Ovary (tissue), 9 donors: ENCODE measurements around the gene CDNF. TPM values are rescaled to one million over a fixed set of nuclear protein-coding genes. Genes with fewer than 3 reads are reported as not detected.

ENCODE experiments used
- DNase-seq, 5 donors: peaks; one replicate each; pipeline ENCODE4 v3.0.0-alpha.2; 2019 to 2020
- H3K27ac ChIP-seq, 2 donors: fragments of 200-600 bp; one replicate each; pipeline versions ENCODE4 v1.5.1 to v1.8.0; 2019 to 2022
- H3K27me3 ChIP-seq: fragments of 200-600 bp; one replicate; pipeline ENCODE4 v1.8.0; 2022
- H3K36me3 ChIP-seq: fragments of 200-600 bp; sonication (generic); one replicate; pipeline ENCODE4 v1.5.1; 2019
- H3K4me1 ChIP-seq: one replicate; pipeline ENCODE4 v1.8.1; 2013; ENCODE audit warnings: mild to moderate bottlenecking, moderate library complexity; ENCODE audit not compliant: insufficient read depth
- H3K4me3 ChIP-seq: fragments of 200-600 bp; sonication (generic); one replicate; pipeline ENCODE4 v1.5.1; 2017
- H3K9me3 ChIP-seq, 2 donors: fragments of 200-600 bp in 1 of 2; sonication (generic) in 1 of 2; one replicate each; pipeline versions ENCODE4 v1.5.1 to v1.8.1; 2013 to 2019; ENCODE audit warnings: mild to moderate bottlenecking in 1 of 2, moderate library complexity in 1 of 2
- CTCF ChIP-seq, 3 donors: fragments of 450-650 bp in 2 of 3; fragments of 200-600 bp in 1 of 3; IDR thresholded peaks; one replicate each; pipeline versions ENCODE4 v1.5.1 to v1.8.0; 2016 to 2022; ENCODE audit warnings: antibody characterized with exemption in 3 of 3, mild to moderate bottlenecking in 1 of 3
- EP300 ChIP-seq: sonication (generic); formaldehyde crosslinking; IDR thresholded peaks from one replicate; pipeline ENCODE4 v1.6.1; 2017; ENCODE audit warnings: antibody characterized with exemption
- POLR2A ChIP-seq: fragments of 450-650 bp; IDR thresholded peaks from one replicate; pipeline ENCODE4 v1.6.1; 2017; ENCODE audit warnings: antibody characterized with exemption, mild to moderate bottlenecking, moderate library complexity
- WGBS, 3 donors: extraction: QIAGEN DNeasy Blood & Tissue Kit in 1 of 3; methylation state at CpG; one replicate each; pipeline versions ENCODE4 v1.1.5 to v1.1.7; 2013 to 2017; 5-methylcytosine and 5-hydroxymethylcytosine counted together
- intact Hi-C, 4 donors: fragments of 100-400 bp; cut with DNase I; formaldehyde crosslinking; loops; one replicate each; pipeline versions ENCODE4 v1.11.0 to v1.15.1; 2022 to 2023
- polyA plus RNA-seq, 2 donors: library from polyadenylated mRNA; stranded (reverse); fragments of 200-250 nt in 1 of 2; fragments of 350-450 nt in 1 of 2; fragmentation: Illumina TruSeq in 1 of 2; extraction: RNeasy Lipid Tissue Mini Kit (QIAGEN cat#74804) in 1 of 2; gene quantifications; one replicate each; pipeline ENCODE4 v1.2.3, GENCODE V29; 2013 to 2014
- total RNA-seq, 7 donors: library from RNA; depleted of rRNA in 2 of 7; stranded (reverse); fragments of >200 nt in 2 of 7; fragmentation: NEBNext Ultra II Directional in 3 of 7; extraction: Animal tissue kit (Norgen Biotek cat#: 25700) in 3 of 7; gene quantifications; one replicate each; pipeline versions ENCODE4 v1.1.0 to v1.2.4, GENCODE V29; 2016 to 2023
- donor health status: DM: no; HTN: no; CAD: no; lungs with moderate emphysema.
- donor health status: DM: no; HTN: no; CAD: no.
- donor health status: Bipolar disorder and iron deficiency.
- donor health status: DM: yes; HTN: yes; CAD: no.
- donor health status: DM: no; HTN: no; CAD: no.
- donor health status: DM: yes; HTN: yes; CAD: no.

CDNF gene
- total and polyA plus RNA-seq, 9 donors = 1.5 to 6.0 (median 3.5) TPM

- Histone ChIP-seq H3K9me3 (no peaks in the 10 kb centered on the region), H3K36me3 (no peaks in the 10 kb centered on the region), H3K4me3 (no peak overlapping the region), H3K27ac (no peak overlapping the region), H3K4me1 (no peaks in the 10 kb centered on the region), H3K27me3 (no peaks in the 10 kb centered on the region)
- intact Hi-C loops = no loop called here
- DNase-seq = no peak
- no peak for TF ChIP-seq CTCF (IDR thresholded peaks at IDR 0.05)
- no peak for TF ChIP-seq EP300
- TF ChIP-seq POLR2A = no peak
- WGBS, 3 donors = 51 to 61% (median 56%) methylated on average over 3 of the region's 3 CpGs
These were observed 62.2 kb downstream of the CDNF start for GRCh38 chr10:14775656-14776055.

DNA sequence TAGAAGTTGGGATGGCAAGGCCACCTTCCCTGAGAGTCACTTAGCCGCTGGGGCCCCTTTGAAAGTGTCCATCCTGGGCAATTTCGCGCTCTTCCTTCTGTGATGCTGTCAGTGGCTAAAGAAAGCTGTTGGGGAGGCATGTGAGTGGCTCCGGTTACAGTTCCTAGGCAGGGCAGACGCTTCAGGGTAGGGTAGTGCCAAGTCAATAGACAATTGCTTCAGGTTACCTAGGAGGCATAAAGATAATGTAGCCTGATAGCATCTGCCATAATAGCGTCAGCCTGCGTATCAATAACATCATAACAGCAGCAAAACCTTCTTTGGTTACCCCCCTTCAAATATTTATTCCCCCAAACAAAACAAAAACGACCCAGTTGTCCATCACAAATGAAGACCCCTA is 63.0 kb downstream of the CDNF start, which contains the start of gene FAM107B:
Gene FAM107B (minus strand): TSS at position 101 of the 400 bp plus-strand sequence. CDS start 234 bp downstream, outside the sequence.
- no peak for DNase-seq
- no peak within 1 kb of the TSS for H3K27ac ChIP-seq
- H3K4me1 ChIP-seq = no peaks in the 10 kb centered on the region
- TF ChIP-seq EP300 (no peak), POLR2A (no peak), CTCF (IDR thresholded peaks at IDR 0.05) (no peak)
- intact Hi-C loops = no loop called here
- no peaks in the 10 kb centered on the region for H3K36me3 ChIP-seq
- H3K9me3 ChIP-seq = no peaks in the 10 kb centered on the region
- WGBS, 3 donors = 89 to 90% (median 90%) methylated on average over 8 of the region's 8 CpGs
- H3K27me3 ChIP-seq = no peaks in the 10 kb centered on the region
- no peak within 1 kb of the TSS for H3K4me3 ChIP-seq

DNA sequence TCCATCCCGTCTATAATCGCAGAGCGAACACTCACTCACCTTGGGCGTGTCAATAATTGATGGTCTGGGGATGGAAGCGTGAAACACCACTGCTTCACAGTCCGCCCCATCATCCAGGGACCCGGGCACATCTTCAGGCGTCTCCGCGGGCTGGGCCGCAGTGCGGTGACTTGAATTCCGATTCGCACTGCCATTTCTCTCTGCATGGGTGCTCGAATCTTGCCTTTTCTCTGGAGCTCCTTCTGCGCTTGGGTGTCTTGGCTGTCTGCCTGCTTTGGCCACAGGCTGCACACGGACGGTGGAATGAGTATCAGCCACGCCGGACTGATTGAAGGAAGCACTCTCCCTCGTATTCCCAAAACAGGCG is 63.6 kb downstream of the CDNF start:
- intact Hi-C loops = no loop called here

GRCh38 chr10:14773551-14774213 is 64.2 kb downstream of the CDNF start:
- H3K4me3 ChIP-seq = no peak overlapping the region
- TF ChIP-seq CTCF (IDR thresholded peaks at IDR 0.05) (no peak), POLR2A (no peak), EP300 (no peak)
- no peak overlapping the region for H3K27ac ChIP-seq
- 64 to 81% (median 73%) methylated on average over 10 of the region's 10 CpGs for WGBS, 3 donors
- DNase-seq = no peak
- no peaks in the 10 kb centered on the region for H3K9me3 ChIP-seq
- H3K36me3 ChIP-seq = no peaks in the 10 kb centered on the region
- no peaks in the 10 kb centered on the region for H3K27me3 ChIP-seq
- H3K4me1 ChIP-seq = no peaks in the 10 kb centered on the region
- intact Hi-C loops = no loop called here

More for the DNA sequence above, 63.6 kb downstream of the CDNF start:
- Histone ChIP-seq H3K27ac (no peak overlapping the region), H3K9me3 (no peaks in the 10 kb centered on the region), H3K4me3 (no peak overlapping the region), H3K36me3 (no peaks in the 10 kb centered on the region), H3K4me1 (no peaks in the 10 kb centered on the region), H3K27me3 (no peaks in the 10 kb centered on the region)
- TF ChIP-seq POLR2A = no peak
- no peak for TF ChIP-seq CTCF (IDR thresholded peaks at IDR 0.05)
- no peak for TF ChIP-seq EP300
- DNase-seq = no peak
- WGBS, 3 donors = 87 to 92% (median 91%) methylated on average over 22 of the region's 22 CpGs
